ENCODE measurements around the gene PLA2G2C.

DNA sequence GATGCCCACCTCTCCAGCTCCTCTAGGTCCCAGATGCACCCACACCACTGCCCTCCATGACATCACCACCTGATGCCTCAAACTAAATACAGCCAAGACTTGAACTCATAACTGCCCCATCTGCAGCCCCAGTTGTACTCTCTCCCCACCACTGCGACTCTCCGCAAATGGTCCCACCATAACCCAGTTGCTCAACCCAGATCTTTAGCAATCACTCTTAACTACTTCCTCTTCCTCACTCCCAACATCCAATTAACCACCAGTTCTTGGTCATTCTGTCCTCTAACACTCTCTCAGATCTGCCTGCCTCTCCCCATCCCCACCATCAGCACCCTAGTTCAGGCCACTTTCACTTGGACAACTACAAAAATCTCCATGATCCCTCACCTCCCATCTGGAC, 36.8 kb upstream of the PLA2G2C start:
- TF ChIP-seq, protein P1, sequence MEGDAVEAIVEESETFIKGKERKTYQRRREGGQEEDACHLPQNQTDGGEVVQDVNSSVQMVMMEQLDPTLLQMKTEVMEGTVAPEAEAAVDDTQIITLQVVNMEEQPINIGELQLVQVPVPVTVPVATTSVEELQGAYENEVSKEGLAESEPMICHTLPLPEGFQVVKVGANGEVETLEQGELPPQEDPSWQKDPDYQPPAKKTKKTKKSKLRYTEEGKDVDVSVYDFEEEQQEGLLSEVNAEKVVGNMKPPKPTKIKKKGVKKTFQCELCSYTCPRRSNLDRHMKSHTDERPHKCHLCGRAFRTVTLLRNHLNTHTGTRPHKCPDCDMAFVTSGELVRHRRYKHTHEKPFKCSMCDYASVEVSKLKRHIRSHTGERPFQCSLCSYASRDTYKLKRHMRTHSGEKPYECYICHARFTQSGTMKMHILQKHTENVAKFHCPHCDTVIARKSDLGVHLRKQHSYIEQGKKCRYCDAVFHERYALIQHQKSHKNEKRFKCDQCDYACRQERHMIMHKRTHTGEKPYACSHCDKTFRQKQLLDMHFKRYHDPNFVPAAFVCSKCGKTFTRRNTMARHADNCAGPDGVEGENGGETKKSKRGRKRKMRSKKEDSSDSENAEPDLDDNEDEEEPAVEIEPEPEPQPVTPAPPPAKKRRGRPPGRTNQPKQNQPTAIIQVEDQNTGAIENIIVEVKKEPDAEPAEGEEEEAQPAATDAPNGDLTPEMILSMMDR (IDR thresholded peaks at IDR 0.05): no peak
- TF ChIP-seq POLR2A (IDR thresholded peaks at IDR 0.05): no peak

All from vagina (tissue), 2 donors.